Measurements from ENCODE around the gene RET.

- TF ChIP-seq POLR2A (IDR thresholded peaks at IDR 0.05; ENCODE audit: extremely low read depth, insufficient read length), result no peak
- TF ChIP-seq CTCF (IDR thresholded peaks at IDR 0.05; ENCODE audit: low read depth, low read length), result no peak
Observed at GRCh38 chr10:43155221-43155620, 78.4 kb downstream of the RET start.

Measured in NB4 (cell line).